Endothelial cell of umbilical vein (primary cell): ENCODE results near the gene DENND1B.

ENCODE experiments used
- CTCF ChIP-seq, 2 donors: IDR thresholded peaks; 1 replicate in 1 of 2; 2 replicates in 1 of 2; pipeline ENCODE4 v1.5.1; 2011; ENCODE audit warnings: low read length in 2 of 2, mild to moderate bottlenecking in 2 of 2, moderate library complexity in 2 of 2, control low read depth in 1 of 2, inconsistent platforms in 1 of 2, low read depth in 1 of 2; ENCODE audit not compliant: insufficient read depth in 1 of 2; ENCODE audit errors: extremely low read depth in 1 of 2
- EZH2 ChIP-seq: IDR thresholded peaks from 2 replicates; pipeline ENCODE4 v1.6.1; 2012; ENCODE audit warnings: borderline replicate concordance, low read depth, mild to moderate bottlenecking, moderate library complexity, low read length, inconsistent platforms; ENCODE audit not compliant: severe bottlenecking
- GATA2 ChIP-seq: IDR thresholded peaks from 2 replicates; pipeline ENCODE4 v1.7.0; 2011; ENCODE audit warnings: low read depth, mild to moderate bottlenecking, moderate library complexity, mixed read lengths, low read length; ENCODE audit not compliant: insufficient read length, insufficient read depth
- MAX ChIP-seq: IDR thresholded peaks from 2 replicates; pipeline ENCODE4 v1.6.1; 2011; ENCODE audit not compliant: insufficient read depth, insufficient read length
- POLR2A ChIP-seq: IDR thresholded peaks from 2 replicates; pipeline ENCODE4 v1.6.1; 2012; ENCODE audit warnings: low read depth, mild to moderate bottlenecking, control low read depth, low read length
- POLR2AphosphoS5 ChIP-seq: IDR thresholded peaks from 2 replicates; pipeline ENCODE4 v1.6.1; 2012; ENCODE audit warnings: low read depth, mild to moderate bottlenecking, control low read depth, low read length, moderate library complexity; ENCODE audit not compliant: insufficient read depth

- TF ChIP-seq CTCF (IDR thresholded peaks at IDR 0.05; ENCODE audit: extremely low read depth in 1 of 2, insufficient read depth in 1 of 2, low read depth in 1 of 2, low read length in 2 of 2) (no peak), POLR2A (no peak), POLR2AphosphoS5 (no peak), EZH2 (no peak), MAX (no peak), GATA2 (no peak)
These were observed 294.8 kb downstream of the DENND1B start for GRCh38 chr1:197480446-197480845.
